Activated CD8-positive, alpha-beta T cell treated with anti-CD3 and anti-CD28 coated beads, Interleukin-2, amount 10 ng/mL, durations not matched to agents 7 days and 5 days (primary cell): Measurements from ENCODE around the gene PKNOX2. TPM values are rescaled to one million over a fixed set of nuclear protein-coding genes. Genes with fewer than 3 reads are reported as not detected.
A peak's percentile ranks its signal among the peaks of the same experiment; 100 is the strongest.

Source experiments
- ATAC-seq: fragments of 150-1000 bp; cut with Tn5 transposase; one replicate; pipeline ENCODE4 v1.10.0; 2021; ENCODE audit warnings: moderate library complexity
- CTCF ChIA-PET: fragments of 350-600 bp; sonication (Branson Sonifier 250); formaldehyde crosslinking; loops from one replicate; lab custom pipeline; 2021; ENCODE audit warnings: antibody characterized with exemption; lab: Charles Lee
- POLR2A ChIA-PET: fragments of 350-600 bp; sonication (Branson Sonifier 250); formaldehyde crosslinking; loops from one replicate; lab custom pipeline; 2021; ENCODE audit warnings: antibody characterized with exemption; lab: Charles Lee
- DNase-seq: peaks from one replicate; pipeline ENCODE4 v3.0.0-alpha.2; 2020
- H3K27ac Mint-ChIP-seq: one replicate; pipeline ENCODE4 v1.8.0; 2021; ENCODE audit warnings: mild to moderate bottlenecking, mixed read lengths
- H3K27me3 Mint-ChIP-seq: one replicate; pipeline ENCODE4 v1.8.0; 2021; ENCODE audit warnings: low read depth, mixed read lengths
- H3K36me3 Mint-ChIP-seq: one replicate; pipeline ENCODE4 v1.8.0; 2021; ENCODE audit warnings: low read depth, mixed read lengths
- H3K4me1 Mint-ChIP-seq: one replicate; pipeline ENCODE4 v1.8.0; 2021; ENCODE audit warnings: low read depth, mixed read lengths
- H3K4me3 Mint-ChIP-seq: one replicate; pipeline ENCODE4 v1.8.0; 2021; ENCODE audit warnings: mild to moderate bottlenecking, mixed read lengths
- H3K9me3 Mint-ChIP-seq: one replicate; pipeline ENCODE4 v1.8.0; 2022; ENCODE audit warnings: mixed read lengths; ENCODE audit not compliant: insufficient read depth
- total RNA-seq, 2 experiments: library from RNA; stranded (reverse); gene quantifications; one replicate each; pipeline ENCODE4 v1.2.3, GENCODE V29; 2021

Gene PKNOX2
- total RNA-seq, 2 experiments from 2014 or later, result not detected

- Mint-ChIP-seq H3K4me3 (no peak overlapping the region), H3K4me1 (no peaks in the 10 kb centered on the region), H3K36me3 (no peaks in the 10 kb centered on the region), H3K27me3 (peaks cover 33% of the 10 kb centered on the region), H3K27ac (no peak overlapping the region), H3K9me3 (no peaks in the 10 kb centered on the region)
- ChIA-PET POLR2A (no interaction called here), CTCF (interaction anchor here (0.8 to 4.3 kb wide), 7 partner anchors 28 to 264 kb away, joined by 3 to 34 read pairs (median 4); partner anchors contain the start of gene TMEM218)
- DNase-seq (no peak), ATAC-seq (no peak)
These were observed 24.8 kb upstream of the PKNOX2 start for GRCh38 chr11:125139778-125140177.

- H3K27me3 Mint-ChIP-seq, result peaks cover 30% of the 10 kb centered on the region
- CTCF ChIA-PET, result interaction anchor here (0.8 to 4.3 kb wide), 13 partner anchors 14 to 302 kb away, joined by 3 to 34 read pairs (median 4); partner anchors contain the start of gene TMEM218
- POLR2A ChIA-PET, result interaction anchor here (0.7 kb wide), 1 partner anchor 22 kb away, joined by 3 read pairs; no protein-coding TSS in a partner anchor
These were observed 24.3 kb upstream of the PKNOX2 start for GRCh38 chr11:125140233-125140632.

GRCh38 chr11:125141178-125141577 lies 23.4 kb upstream of the PKNOX2 start:
- ATAC-seq (no peak), DNase-seq (no peak)
- no peak overlapping the region for H3K27ac Mint-ChIP-seq
- H3K36me3 Mint-ChIP-seq, result no peaks in the 10 kb centered on the region
- POLR2A ChIA-PET, result interaction anchor here (0.7 to 1.4 kb wide), 2 partner anchors 21 to 50 kb away, joined by 3 read pairs; no protein-coding TSS in a partner anchor
- peaks cover 27% of the 10 kb centered on the region for H3K27me3 Mint-ChIP-seq
- H3K4me3 Mint-ChIP-seq, result no peak overlapping the region
- H3K9me3 Mint-ChIP-seq, result no peaks in the 10 kb centered on the region
- CTCF ChIA-PET, result interaction anchor here (0.6 to 4.3 kb wide), 20 partner anchors 8 to 478 kb away, joined by 3 to 34 read pairs (median 4); partner anchors contain the start of gene TMEM218
- H3K4me1 Mint-ChIP-seq, result no peaks in the 10 kb centered on the region

More at GRCh38 chr11:125140233-125140632, 24.3 kb upstream of the PKNOX2 start:
- no peak overlapping the region for H3K4me3 Mint-ChIP-seq
- no peaks in the 10 kb centered on the region for H3K4me1 Mint-ChIP-seq
- no peaks in the 10 kb centered on the region for H3K36me3 Mint-ChIP-seq
- DNase-seq, result no peak
- no peaks in the 10 kb centered on the region for H3K9me3 Mint-ChIP-seq
- no peak overlapping the region for H3K27ac Mint-ChIP-seq
- no peak for ATAC-seq

GRCh38 chr11:125141686-125142535 lies 22.6 kb upstream of the PKNOX2 start:
- peak; percentile 89 for ATAC-seq
- no peaks in the 10 kb centered on the region for H3K9me3 Mint-ChIP-seq
- H3K4me1 Mint-ChIP-seq, result no peaks in the 10 kb centered on the region
- ChIA-PET POLR2A (interaction anchor here (1.4 kb wide), 1 partner anchor 51 kb away, joined by 3 read pairs; no protein-coding TSS in a partner anchor), CTCF (interaction anchor here (0.6 to 4.3 kb wide), 33 partner anchors 9 to 479 kb away, joined by 3 to 34 read pairs (median 4); partner anchors contain the start of genes CCDC15, SLC37A2 and TMEM218)
- peaks cover 23% of the 10 kb centered on the region for H3K27me3 Mint-ChIP-seq
- H3K36me3 Mint-ChIP-seq, result no peaks in the 10 kb centered on the region
- peak; percentile 63 for DNase-seq
- H3K27ac Mint-ChIP-seq, result no peak overlapping the region
- H3K4me3 Mint-ChIP-seq, result no peak overlapping the region

- Mint-ChIP-seq H3K4me1 (no peaks in the 10 kb centered on the region), H3K9me3 (no peaks in the 10 kb centered on the region), H3K4me3 (no peak overlapping the region), H3K36me3 (no peaks in the 10 kb centered on the region), H3K27ac (no peak overlapping the region), H3K27me3 (peaks cover 10% of the 10 kb centered on the region)
- POLR2A ChIA-PET, result no interaction called here
- ATAC-seq (no peak), DNase-seq (no peak)
- CTCF ChIA-PET, result no interaction called here
These were observed 18.3 kb upstream of the PKNOX2 start for GRCh38 chr11:125146232-125146631.

GRCh38 chr11:125147280-125147679 lies 17.3 kb upstream of the PKNOX2 start:
- H3K4me3 Mint-ChIP-seq, result no peak overlapping the region
- POLR2A ChIA-PET, result no interaction called here
- H3K27me3 Mint-ChIP-seq, result peaks cover 9% of the 10 kb centered on the region
- no peak for ATAC-seq
- H3K4me1 Mint-ChIP-seq, result no peaks in the 10 kb centered on the region
- no peaks in the 10 kb centered on the region for H3K9me3 Mint-ChIP-seq
- no peak overlapping the region for H3K27ac Mint-ChIP-seq
- DNase-seq, result no peak
- H3K36me3 Mint-ChIP-seq, result no peaks in the 10 kb centered on the region
- CTCF ChIA-PET, result no interaction called here

- Mint-ChIP-seq H3K4me3 (no peak overlapping the region), H3K9me3 (no peaks in the 10 kb centered on the region), H3K36me3 (no peaks in the 10 kb centered on the region), H3K4me1 (no peaks in the 10 kb centered on the region), H3K27ac (no peak overlapping the region), H3K27me3 (peaks cover 9% of the 10 kb centered on the region)
- ChIA-PET POLR2A (no interaction called here), CTCF (no interaction called here)
- ATAC-seq (no peak), DNase-seq (no peak)
These were observed 16.5 kb upstream of the PKNOX2 start for GRCh38 chr11:125148011-125148410.

GRCh38 chr11:125148743-125149142 lies 15.8 kb upstream of the PKNOX2 start:
- CTCF ChIA-PET, result interaction anchor here (0.6 kb wide), 1 partner anchor 187 kb away, joined by 3 read pairs; no protein-coding TSS in a partner anchor
- no peak for DNase-seq
- no peaks in the 10 kb centered on the region for H3K9me3 Mint-ChIP-seq
- POLR2A ChIA-PET, result no interaction called here
- H3K36me3 Mint-ChIP-seq, result no peaks in the 10 kb centered on the region
- ATAC-seq, result no peak
- H3K4me1 Mint-ChIP-seq, result no peaks in the 10 kb centered on the region
- H3K27me3 Mint-ChIP-seq, result peaks cover 12% of the 10 kb centered on the region
- no peak overlapping the region for H3K4me3 Mint-ChIP-seq
- H3K27ac Mint-ChIP-seq, result no peak overlapping the region

GRCh38 chr11:125153837-125154236 lies 10.7 kb upstream of the PKNOX2 start:
- Mint-ChIP-seq H3K4me3 (no peak overlapping the region), H3K27me3 (peaks cover 29% of the 10 kb centered on the region), H3K27ac (no peak overlapping the region), H3K36me3 (no peaks in the 10 kb centered on the region), H3K9me3 (no peaks in the 10 kb centered on the region), H3K4me1 (no peaks in the 10 kb centered on the region)
- CTCF ChIA-PET, result no interaction called here
- POLR2A ChIA-PET, result no interaction called here
- ATAC-seq (no peak), DNase-seq (no peak)

- H3K4me3 Mint-ChIP-seq, result no peak overlapping the region
- DNase-seq (no peak), ATAC-seq (no peak)
- POLR2A ChIA-PET, result no interaction called here
- H3K27me3 Mint-ChIP-seq, result peaks cover 28% of the 10 kb centered on the region
- CTCF ChIA-PET, result no interaction called here
- no peak overlapping the region for H3K27ac Mint-ChIP-seq
- H3K4me1 Mint-ChIP-seq, result no peaks in the 10 kb centered on the region
- H3K36me3 Mint-ChIP-seq, result no peaks in the 10 kb centered on the region
- H3K9me3 Mint-ChIP-seq, result no peaks in the 10 kb centered on the region
These were observed 10.0 kb upstream of the PKNOX2 start for GRCh38 chr11:125154378-125155099.

- no peaks in the 10 kb centered on the region for H3K36me3 Mint-ChIP-seq
- no peak for DNase-seq
- CTCF ChIA-PET, result no interaction called here
- no peaks in the 10 kb centered on the region for H3K9me3 Mint-ChIP-seq
- no peak for ATAC-seq
- POLR2A ChIA-PET, result no interaction called here
- peaks cover 25% of the 10 kb centered on the region for H3K27me3 Mint-ChIP-seq
- no peak overlapping the region for H3K27ac Mint-ChIP-seq
- H3K4me1 Mint-ChIP-seq, result no peaks in the 10 kb centered on the region
- no peak overlapping the region for H3K4me3 Mint-ChIP-seq
These were observed 9.5 kb upstream of the PKNOX2 start for GRCh38 chr11:125155100-125155444.
